MM.1S (cell line): ENCODE data around the gene ADAM30.

Experiments used
- EZH2 ChIP-seq: fragments of 300-600 bp; sonication (generic); optimal IDR thresholded peaks from 2 replicates; pipeline ENCODE3; 2017; ENCODE audit warnings: low read depth, mild to moderate bottlenecking, antibody characterized with exemption, low read length, mixed read lengths
- EZH2phosphoT487 ChIP-seq: fragments of 300-600 bp; sonication (generic); IDR thresholded peaks from 2 replicates; pipeline ENCODE4 v1.6.1; 2018; ENCODE audit warnings: antibody characterized with exemption, low read length
- TF ChIP-seq, protein P1 (sequence below): fragments of 300-600 bp; sonication (generic); IDR thresholded peaks from 2 replicates; pipeline ENCODE4 v1.5.1; 2016; ENCODE audit warnings: antibody characterized with exemption, low read length, mixed read lengths

DNA sequence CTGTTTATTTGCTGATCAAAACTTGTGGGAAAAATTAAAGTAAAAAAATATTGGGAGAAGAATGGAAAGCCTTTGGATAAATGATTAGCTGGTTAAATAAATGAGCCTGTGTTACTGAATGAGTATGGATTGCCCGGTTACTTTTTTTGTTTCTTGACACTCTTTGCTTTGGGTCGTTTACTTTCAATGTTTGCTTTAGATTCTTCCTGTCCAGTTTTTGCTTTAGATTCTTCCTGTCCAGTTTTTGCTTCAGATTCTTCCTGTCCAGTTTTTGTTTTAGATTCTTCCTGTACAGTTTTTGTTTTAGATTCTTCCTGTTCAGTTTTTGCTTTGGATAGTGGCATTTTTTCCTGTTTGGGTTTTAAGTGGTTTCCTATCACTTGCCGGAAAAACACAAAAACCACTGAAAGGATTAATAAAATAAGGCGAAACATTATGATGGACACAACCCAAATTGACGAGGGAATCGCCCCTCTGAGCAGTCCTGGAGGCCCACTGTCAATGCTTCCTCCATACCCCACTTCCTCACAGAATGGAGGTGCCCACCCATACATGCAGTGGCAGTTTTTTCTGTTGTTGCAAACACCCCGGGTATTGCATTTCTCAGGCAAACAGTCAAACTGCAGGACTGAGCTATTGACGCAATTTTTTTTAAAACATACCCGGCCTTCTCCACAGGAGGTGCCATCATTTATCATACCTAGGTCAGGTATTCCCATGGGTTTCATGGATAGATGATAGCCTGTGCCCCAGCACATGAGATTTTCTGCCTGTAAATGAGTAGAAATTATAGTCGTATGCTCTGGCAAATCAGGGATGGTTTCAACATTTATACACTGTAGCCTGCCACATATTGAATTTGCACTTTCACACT lies 2.3 kb downstream of the ADAM30 start:
- TF ChIP-seq, protein P1, sequence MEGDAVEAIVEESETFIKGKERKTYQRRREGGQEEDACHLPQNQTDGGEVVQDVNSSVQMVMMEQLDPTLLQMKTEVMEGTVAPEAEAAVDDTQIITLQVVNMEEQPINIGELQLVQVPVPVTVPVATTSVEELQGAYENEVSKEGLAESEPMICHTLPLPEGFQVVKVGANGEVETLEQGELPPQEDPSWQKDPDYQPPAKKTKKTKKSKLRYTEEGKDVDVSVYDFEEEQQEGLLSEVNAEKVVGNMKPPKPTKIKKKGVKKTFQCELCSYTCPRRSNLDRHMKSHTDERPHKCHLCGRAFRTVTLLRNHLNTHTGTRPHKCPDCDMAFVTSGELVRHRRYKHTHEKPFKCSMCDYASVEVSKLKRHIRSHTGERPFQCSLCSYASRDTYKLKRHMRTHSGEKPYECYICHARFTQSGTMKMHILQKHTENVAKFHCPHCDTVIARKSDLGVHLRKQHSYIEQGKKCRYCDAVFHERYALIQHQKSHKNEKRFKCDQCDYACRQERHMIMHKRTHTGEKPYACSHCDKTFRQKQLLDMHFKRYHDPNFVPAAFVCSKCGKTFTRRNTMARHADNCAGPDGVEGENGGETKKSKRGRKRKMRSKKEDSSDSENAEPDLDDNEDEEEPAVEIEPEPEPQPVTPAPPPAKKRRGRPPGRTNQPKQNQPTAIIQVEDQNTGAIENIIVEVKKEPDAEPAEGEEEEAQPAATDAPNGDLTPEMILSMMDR, result no peak
- no peak for TF ChIP-seq EZH2
- TF ChIP-seq EZH2phosphoT487, result no peak
